GM12875 (cell line): Measurements from ENCODE around the gene KDM4B.
A peak's percentile ranks its signal among the peaks of the same experiment; 100 is the strongest.

Experiments
- H3K4me3 ChIP-seq: one replicate; pipeline ENCODE4 v1.5.1; 2011; ENCODE audit warnings: low read depth, low read length, control low read depth
- CTCF ChIP-seq: IDR thresholded peaks from 2 replicates; pipeline ENCODE4 v1.5.1; 2011; ENCODE audit warnings: low read depth, mild to moderate bottlenecking, control low read depth, inconsistent platforms, low read length, moderate library complexity, borderline replicate concordance; ENCODE audit not compliant: insufficient read depth

The KDM4B gene

GRCh38 chr19:5041913-5042187 lies 72.9 kb downstream of the KDM4B start:
- TF ChIP-seq CTCF = no peak
- H3K4me3 ChIP-seq = no peak overlapping the region

- H3K4me3 ChIP-seq = no peak overlapping the region
- TF ChIP-seq CTCF = no peak
Observed at GRCh38 chr19:5042556-5042955, 73.6 kb downstream of the KDM4B start.

GRCh38 chr19:5045029-5045428 lies 76.1 kb downstream of the KDM4B start:
- H3K4me3 ChIP-seq = no peak overlapping the region
- no peak for TF ChIP-seq CTCF

GRCh38 chr19:5045956-5046338 lies 77.0 kb downstream of the KDM4B start:
- H3K4me3 ChIP-seq = no peak overlapping the region
- no peak for TF ChIP-seq CTCF

- H3K4me3 ChIP-seq = no peak overlapping the region
- TF ChIP-seq CTCF = no peak
Observed at GRCh38 chr19:5046339-5047039, 77.6 kb downstream of the KDM4B start.

GRCh38 chr19:5047251-5047935 lies 78.5 kb downstream of the KDM4B start:
- no peak overlapping the region for H3K4me3 ChIP-seq
- TF ChIP-seq CTCF = no peak

- peak; percentile 100 for TF ChIP-seq CTCF
- no peak overlapping the region for H3K4me3 ChIP-seq
Observed at GRCh38 chr19:5048091-5048726, 79.3 kb downstream of the KDM4B start.
